GM20000 (cell line): ENCODE results near the gene MUL1.

Experiments
- DNase-seq: peaks from one replicate; pipeline ENCODE4 v3.0.0; 2012; ENCODE audit warnings: low spot score
- TF ChIP-seq, protein P1 (sequence below): IDR thresholded peaks from 2 replicates; pipeline ENCODE4 v1.5.1; 2012; ENCODE audit warnings: mild to moderate bottlenecking, control low read depth; ENCODE audit errors: extremely low read depth, missing control alignments

Gene MUL1

DNA sequence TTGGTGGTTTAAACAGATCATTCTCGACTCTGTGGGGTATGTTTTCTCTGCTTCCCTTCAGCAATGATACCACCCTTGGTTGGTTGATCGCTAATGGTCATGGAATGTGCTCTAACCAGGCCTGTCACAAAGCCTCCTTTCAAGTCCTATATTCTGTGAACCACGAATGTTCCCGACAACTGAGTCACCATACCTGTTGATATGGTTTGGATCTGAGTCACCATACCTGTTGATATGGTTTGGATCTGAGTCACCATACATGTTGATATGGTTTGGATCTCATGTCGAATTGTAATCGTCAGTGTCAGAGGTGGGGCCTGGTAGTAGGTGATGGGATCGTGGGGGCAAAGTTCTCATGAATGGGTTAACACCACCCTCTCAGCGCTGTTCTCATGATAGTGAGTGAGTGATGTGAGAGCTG is 11.7 kb downstream of the MUL1 start:
- DNase-seq: no peak
- TF ChIP-seq, protein P1, sequence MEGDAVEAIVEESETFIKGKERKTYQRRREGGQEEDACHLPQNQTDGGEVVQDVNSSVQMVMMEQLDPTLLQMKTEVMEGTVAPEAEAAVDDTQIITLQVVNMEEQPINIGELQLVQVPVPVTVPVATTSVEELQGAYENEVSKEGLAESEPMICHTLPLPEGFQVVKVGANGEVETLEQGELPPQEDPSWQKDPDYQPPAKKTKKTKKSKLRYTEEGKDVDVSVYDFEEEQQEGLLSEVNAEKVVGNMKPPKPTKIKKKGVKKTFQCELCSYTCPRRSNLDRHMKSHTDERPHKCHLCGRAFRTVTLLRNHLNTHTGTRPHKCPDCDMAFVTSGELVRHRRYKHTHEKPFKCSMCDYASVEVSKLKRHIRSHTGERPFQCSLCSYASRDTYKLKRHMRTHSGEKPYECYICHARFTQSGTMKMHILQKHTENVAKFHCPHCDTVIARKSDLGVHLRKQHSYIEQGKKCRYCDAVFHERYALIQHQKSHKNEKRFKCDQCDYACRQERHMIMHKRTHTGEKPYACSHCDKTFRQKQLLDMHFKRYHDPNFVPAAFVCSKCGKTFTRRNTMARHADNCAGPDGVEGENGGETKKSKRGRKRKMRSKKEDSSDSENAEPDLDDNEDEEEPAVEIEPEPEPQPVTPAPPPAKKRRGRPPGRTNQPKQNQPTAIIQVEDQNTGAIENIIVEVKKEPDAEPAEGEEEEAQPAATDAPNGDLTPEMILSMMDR: no peak

DNA sequence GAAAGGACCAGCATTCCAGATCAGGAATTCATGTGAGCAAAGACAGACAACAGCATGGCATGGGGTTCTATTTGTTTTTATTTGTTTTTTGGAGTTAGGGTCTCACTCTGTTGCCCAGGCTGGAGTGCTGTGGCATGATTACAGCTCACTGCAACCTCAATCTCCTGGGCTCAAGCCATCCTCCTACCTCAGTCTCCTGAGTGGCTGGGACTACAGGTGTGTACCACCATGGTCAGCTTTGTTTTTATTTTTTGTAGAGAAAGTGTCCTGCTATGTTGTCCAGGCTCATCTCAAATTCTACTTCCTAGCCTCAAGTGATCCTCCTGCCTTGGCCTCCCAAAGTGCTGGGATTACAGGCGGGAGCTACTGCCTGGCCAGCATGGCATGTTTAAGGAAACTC is 12.3 kb downstream of the MUL1 start:
- TF ChIP-seq, protein P1: no peak
- no peak for DNase-seq

GRCh38 chr1:20494609-20495311 is 13.2 kb downstream of the MUL1 start:
- TF ChIP-seq, protein P1: no peak
- no peak for DNase-seq

GRCh38 chr1:20493839-20494608 is 13.9 kb downstream of the MUL1 start:
- DNase-seq: peak; percentile 87
- TF ChIP-seq, protein P1: peak; percentile 99

GRCh38 chr1:20493309-20493708 is 14.6 kb downstream of the MUL1 start:
- TF ChIP-seq, protein P1: no peak
- no peak for DNase-seq

DNA sequence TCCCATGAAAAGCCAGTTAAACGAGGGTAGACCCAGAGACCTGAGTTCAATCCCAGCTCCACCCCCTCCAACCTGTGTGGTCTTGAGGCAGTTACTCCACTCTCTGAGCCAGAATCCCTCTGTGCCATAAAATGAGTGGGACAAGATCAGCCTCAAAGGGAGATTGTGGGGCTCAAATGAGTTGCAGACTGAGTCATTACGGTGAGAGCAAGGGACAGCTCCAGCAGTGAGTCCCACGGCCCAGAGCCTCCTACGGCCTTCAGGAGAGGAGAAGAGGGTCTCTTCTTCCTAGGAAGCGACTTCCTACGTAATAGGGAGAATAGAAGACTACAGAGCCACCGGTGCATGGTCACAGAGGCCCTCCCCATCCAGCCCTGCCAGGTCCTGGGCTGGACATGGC is 15.2 kb downstream of the MUL1 start:
- TF ChIP-seq, protein P1: no peak
- no peak for DNase-seq

GRCh38 chr1:20491866-20492265 is 16.1 kb downstream of the MUL1 start:
- TF ChIP-seq, protein P1: no peak
- no peak for DNase-seq
